ENCODE results near the gene SLX9.
"Not testable (repeated sequence)": the region's sequence is repeated elsewhere in the genome, so short reads cannot be mapped to it uniquely, and the experiment has no call there.

The SLX9 gene

DNA sequence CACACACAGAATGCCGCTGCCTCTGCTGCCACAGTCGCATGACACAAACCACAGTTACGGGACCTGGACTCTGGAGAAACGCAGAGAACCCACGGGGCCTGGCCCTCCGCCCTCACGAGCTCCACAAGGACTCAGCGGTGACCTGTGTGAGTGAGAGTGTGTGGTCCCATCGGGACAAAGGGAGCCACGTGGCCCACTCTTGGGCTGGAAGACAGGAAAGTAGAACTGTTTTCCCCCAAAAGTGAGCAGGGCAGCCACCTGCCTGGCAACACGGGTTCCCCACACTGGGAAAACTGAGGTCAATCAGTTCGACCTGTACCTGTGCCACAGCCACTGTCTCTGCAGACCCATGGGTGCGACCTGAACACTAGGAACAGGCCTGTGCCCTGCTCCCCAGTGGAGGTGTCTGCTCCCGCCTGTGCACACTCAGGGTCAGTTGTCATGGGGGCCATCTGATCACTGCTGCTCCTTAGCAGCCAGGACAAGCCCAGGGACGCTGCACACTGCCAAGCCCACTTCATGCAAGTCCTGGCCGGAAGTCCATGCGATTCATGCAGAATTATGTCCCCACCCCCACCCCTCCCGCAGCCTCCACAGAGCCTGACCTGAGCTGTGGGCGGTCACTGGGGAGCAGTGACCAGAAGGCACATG lies 80.2 kb downstream of the SLX9 start:
- no peak for DNase-seq (ENCODE audit: low spot score)

DNA sequence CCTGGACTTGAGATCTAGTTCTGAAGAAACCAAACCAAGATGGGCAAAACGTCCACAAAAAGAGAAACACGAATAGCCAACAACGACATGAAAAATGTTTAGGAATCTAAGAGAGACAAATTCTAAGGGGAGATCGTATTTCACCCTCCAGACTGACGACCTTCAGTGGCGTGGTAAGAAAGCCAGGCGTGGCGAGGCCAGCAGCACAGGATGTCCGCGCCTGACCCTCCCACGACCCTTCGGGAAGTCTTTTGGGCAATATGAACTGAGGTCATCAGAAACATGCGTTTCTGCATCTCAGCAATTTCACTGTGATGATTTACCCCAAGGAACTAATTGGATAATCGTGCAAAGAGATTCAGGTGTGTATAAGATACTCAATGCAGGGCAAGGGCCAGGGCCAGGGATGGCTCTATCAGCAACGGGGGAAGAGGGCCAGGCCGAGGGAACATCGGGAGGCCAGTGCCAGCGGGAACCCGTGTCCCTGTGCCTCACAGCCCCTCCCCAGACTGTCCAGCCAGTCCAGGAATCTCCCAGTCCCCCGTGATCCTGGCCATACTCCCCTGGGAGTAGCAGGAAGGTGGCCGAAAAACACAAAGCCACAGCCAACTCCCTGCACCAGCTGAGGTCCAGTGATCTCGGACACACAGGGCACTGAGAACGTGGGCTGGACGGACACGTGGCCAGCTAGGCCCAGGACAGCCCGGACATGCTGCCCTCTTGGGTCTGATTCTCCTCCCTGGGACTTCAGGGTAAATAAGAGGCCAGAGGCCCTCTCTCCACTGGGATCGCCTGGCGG lies 81.0 kb downstream of the SLX9 start:
- no peak for DNase-seq (ENCODE audit: low spot score)

- no peak for DNase-seq (ENCODE audit: low spot score)
These were observed 81.9 kb downstream of the SLX9 start for GRCh38 chr21:45021428-45022347.

DNA sequence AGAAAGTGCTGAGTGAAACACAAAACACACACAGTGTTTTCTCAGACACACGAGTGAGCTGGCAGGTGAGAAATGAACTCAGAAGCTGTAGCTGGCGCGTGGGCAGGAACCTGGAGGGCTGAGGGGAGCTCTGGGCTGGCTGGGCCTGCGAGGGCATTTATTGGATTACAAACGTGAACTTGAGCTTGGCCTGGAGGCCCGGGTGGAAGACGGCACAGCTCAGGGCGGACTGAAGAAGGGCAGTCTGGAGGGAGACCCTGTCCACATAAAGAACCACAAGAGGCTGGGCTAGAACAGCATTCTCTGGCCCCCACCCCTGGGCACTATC lies 82.5 kb downstream of the SLX9 start:
- no peak for DNase-seq (ENCODE audit: low spot score)

DNA sequence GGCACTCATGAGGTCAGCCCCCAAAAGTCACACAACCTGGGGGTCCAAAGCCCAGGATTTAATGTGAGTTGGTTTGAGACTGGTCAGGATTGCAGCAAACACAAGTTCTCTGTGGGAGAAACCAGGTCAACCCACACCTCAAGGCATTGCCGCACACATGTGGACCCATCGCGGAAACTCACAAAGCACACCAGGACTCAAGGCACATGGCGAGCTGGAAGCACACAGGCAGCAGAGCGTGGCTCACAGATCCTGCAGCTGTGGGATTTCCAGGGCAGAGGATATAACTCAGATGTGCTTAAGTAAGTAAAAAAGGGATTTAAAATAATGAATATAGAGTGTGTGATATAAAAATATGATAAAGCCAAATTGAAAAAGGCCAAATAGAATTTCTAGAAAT lies 82.9 kb downstream of the SLX9 start:
- no peak for DNase-seq (ENCODE audit: low spot score)

GRCh38 chr21:45024516-45024915 lies 84.7 kb downstream of the SLX9 start:
- DNase-seq (ENCODE audit: low spot score) = not testable (repeated sequence)

GRCh38 chr21:45026066-45026745 lies 86.4 kb downstream of the SLX9 start:
- no peak for DNase-seq (ENCODE audit: low spot score)

All from pons (tissue), 1 donor.